Medulla oblongata (tissue), 1 donor: ENCODE measurements around the gene MEIKIN.
"Not testable (repeated sequence)": the region's sequence is repeated elsewhere in the genome, so short reads cannot be mapped to it uniquely, and the experiment has no call there.

Source experiments
- DNase-seq: peaks from one replicate; pipeline ENCODE4 v3.0.0-alpha.2; 2015; ENCODE audit errors: extremely low spot score

MEIKIN gene

GRCh38 chr5:131810510-131811249 lies 134.8 kb downstream of the MEIKIN start:
- DNase-seq, result peak; percentile 45

GRCh38 chr5:131796793-131797693 lies 148.4 kb downstream of the MEIKIN start, which contains the start of gene FNIP1:
FNIP1 (minus strand) TSS chr5:131797017; CDS start chr5:131796921, 96 bp downstream.
- DNase-seq, result peak; percentile 99

GRCh38 chr5:131795879-131796792 lies 149.3 kb downstream of the MEIKIN start:
- peak; percentile 69 for DNase-seq

- no peak for DNase-seq
Observed at GRCh38 chr5:131795228-131795627, 150.2 kb downstream of the MEIKIN start.

GRCh38 chr5:131794586-131794985 lies 150.9 kb downstream of the MEIKIN start:
- DNase-seq, result no peak

GRCh38 chr5:131792896-131793295 lies 152.6 kb downstream of the MEIKIN start:
- DNase-seq, result no peak

GRCh38 chr5:131791866-131792265 lies 153.6 kb downstream of the MEIKIN start:
- no peak for DNase-seq

GRCh38 chr5:131790550-131790949 lies 154.9 kb downstream of the MEIKIN start:
- no peak for DNase-seq

- DNase-seq, result no peak
Observed at GRCh38 chr5:131789765-131790164, 155.7 kb downstream of the MEIKIN start.

- DNase-seq, result no peak
Observed at GRCh38 chr5:131787736-131788135, 157.7 kb downstream of the MEIKIN start.

- DNase-seq, result no peak
Observed at GRCh38 chr5:131786900-131787692, 158.4 kb downstream of the MEIKIN start.

- no peak for DNase-seq
Observed at GRCh38 chr5:131786036-131786435, 159.4 kb downstream of the MEIKIN start.

GRCh38 chr5:131783874-131784273 lies 161.6 kb downstream of the MEIKIN start:
- no peak for DNase-seq

GRCh38 chr5:131783357-131783756 lies 162.1 kb downstream of the MEIKIN start:
- no peak for DNase-seq

GRCh38 chr5:131782717-131783116 lies 162.7 kb downstream of the MEIKIN start:
- DNase-seq, result no peak

GRCh38 chr5:131778141-131778540 lies 167.3 kb downstream of the MEIKIN start:
- not testable (repeated sequence) for DNase-seq

- DNase-seq, result no peak
Observed at GRCh38 chr5:131776450-131776849, 169.0 kb downstream of the MEIKIN start.

- DNase-seq, result no peak
Observed at GRCh38 chr5:131774652-131775367, 170.7 kb downstream of the MEIKIN start.

GRCh38 chr5:131773805-131774204 lies 171.7 kb downstream of the MEIKIN start:
- peak; percentile 89 for DNase-seq

- DNase-seq, result no peak
Observed at GRCh38 chr5:131771692-131772091, 173.8 kb downstream of the MEIKIN start.
